HG03139 (cell line): Measurements from ENCODE around the gene SPEM3.

Experiments
- ATAC-seq: cut with Tn5 transposase; IDR thresholded peaks from one replicate; pipeline ENCODE4 v1.9.1; 2021; ENCODE audit not compliant: unreplicated experiment

SPEM3 gene

GRCh38 chr17:7419819-7420610 lies 8.6 kb upstream of the SPEM3 start, which contains the start of gene SPEM1:
SPEM1 (plus strand) TSS chr17:7420324; CDS start chr17:7420385, 61 bp downstream.
- no peak for ATAC-seq

DNA sequence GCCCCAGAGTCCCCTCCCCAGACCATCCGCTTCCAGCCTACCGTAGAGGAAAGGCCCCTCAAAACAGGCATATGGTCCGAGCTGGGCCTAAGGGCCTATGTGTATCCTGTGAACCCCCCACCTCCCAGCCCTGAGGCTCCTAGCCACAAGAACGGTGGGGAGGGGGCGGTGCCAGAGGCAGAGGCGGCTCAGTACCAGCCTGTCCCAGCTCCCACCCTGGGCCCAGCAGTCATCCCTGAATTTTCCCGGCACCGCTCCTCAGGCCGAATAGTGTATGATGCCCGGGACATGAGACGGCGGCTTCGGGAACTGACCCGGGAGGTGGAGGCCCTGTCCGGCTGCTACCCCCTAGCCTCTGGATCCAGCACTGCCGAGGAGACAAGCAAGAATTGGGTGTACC lies 7.5 kb upstream of the SPEM3 start:
- ATAC-seq = no peak

GRCh38 chr17:7423679-7424078 lies 5.0 kb upstream of the SPEM3 start:
- ATAC-seq = no peak

- no peak for ATAC-seq
Observed at GRCh38 chr17:7425316-7425715, 3.3 kb upstream of the SPEM3 start, which contains the start of gene SPEM2. SPEM2 (plus strand) TSS chr17:7425616; CDS start chr17:7425689, 73 bp downstream.

DNA sequence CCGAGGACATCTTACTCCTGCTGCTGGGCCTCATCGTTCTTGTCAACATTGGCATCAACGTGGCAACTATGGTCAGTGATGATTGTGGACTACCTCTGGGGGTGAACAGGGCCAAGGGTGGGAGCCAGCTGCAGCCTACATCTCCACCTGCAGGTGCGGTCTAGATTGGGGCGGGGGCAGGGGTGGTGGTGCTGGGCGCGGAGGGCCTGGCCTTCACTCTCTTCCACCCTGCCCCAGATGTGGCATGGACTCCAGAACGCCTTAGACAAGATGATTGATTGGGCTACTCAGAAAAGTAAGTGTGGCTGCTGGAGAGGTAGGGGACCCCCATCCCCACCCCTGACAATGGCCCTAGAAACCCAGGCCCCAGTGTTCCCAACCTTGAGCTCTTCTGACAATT lies 2.9 kb upstream of the SPEM3 start:
- ATAC-seq = no peak

GRCh38 chr17:7426203-7426863 lies 2.3 kb upstream of the SPEM3 start:
- no peak for ATAC-seq

DNA sequence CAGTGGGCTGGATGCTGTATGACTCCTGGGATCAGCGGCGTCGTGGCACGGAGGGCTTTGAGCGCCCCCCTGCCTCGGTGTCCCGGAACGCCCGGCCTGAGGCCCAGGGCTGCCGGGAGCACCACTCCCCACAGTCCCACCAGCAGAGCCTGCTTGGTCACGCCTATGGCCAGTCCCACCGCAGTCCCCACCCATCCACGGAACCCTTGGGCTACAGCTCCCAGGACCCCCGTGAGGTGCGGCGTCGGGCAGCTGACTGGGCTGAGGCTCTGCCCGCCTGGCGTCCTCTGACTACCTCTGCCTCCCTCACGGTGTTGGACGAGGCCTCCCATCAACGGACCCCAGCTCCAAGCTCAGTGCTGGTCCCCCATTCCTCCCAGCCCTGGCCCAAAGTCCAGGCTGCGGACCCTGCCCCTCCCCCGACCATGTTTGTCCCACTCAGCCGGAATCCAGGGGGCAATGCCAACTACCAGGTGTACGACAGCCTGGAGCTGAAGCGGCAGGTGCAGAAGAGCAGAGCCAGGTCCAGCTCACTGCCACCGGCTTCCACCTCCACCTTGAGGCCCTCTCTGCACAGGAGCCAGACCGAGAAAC lies 1.7 kb upstream of the SPEM3 start:
- no peak for ATAC-seq

GRCh38 chr17:7427549-7427948 lies 1.1 kb upstream of the SPEM3 start:
- ATAC-seq = no peak

GRCh38 chr17:7429722-7430121 lies 1.1 kb downstream of the SPEM3 start:
- ATAC-seq = no peak

DNA sequence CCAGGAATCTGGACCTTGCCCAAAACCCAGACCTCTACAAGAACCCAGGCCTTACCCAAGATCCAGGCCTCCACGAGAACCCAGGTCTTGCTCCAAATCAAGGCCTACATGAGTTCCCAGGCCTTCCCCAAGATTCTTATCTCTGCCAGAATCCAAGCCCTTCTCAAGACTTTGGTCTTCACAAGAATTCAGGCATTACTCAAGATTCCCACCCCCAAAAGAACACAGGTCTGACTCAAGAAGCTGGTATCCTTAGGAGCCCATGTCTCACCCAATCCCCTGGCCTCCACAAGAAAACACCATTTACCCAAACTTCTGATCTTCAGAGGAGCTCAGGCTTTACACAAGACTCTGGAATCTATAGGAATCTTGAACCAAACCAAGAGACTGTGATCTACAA lies 2.6 kb downstream of the SPEM3 start:
- ATAC-seq = no peak

DNA sequence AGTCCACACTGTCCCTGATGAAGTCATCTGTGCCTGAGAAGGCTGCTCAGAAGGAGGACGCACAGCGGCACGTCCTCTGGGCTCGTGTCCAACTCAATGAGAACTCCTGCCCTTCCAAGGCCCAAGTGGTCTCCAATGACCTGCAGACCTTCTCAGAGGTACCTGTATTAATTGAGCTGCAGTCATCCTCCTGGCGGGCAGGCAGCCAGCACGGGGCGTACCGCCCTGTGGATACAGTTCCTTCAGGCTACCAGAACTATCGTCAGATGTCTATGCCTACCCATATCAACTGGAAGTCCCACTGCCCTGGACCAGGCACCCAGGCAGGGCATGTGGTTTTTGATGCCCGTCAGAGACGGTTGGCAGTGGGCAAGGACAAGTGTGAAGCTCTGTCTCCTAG lies 3.6 kb downstream of the SPEM3 start:
- no peak for ATAC-seq

GRCh38 chr17:7435676-7436555 lies 7.3 kb downstream of the SPEM3 start:
- peak; percentile 20 for ATAC-seq

- ATAC-seq = no peak
Observed at GRCh38 chr17:7436556-7437368, 8.1 kb downstream of the SPEM3 start.

DNA sequence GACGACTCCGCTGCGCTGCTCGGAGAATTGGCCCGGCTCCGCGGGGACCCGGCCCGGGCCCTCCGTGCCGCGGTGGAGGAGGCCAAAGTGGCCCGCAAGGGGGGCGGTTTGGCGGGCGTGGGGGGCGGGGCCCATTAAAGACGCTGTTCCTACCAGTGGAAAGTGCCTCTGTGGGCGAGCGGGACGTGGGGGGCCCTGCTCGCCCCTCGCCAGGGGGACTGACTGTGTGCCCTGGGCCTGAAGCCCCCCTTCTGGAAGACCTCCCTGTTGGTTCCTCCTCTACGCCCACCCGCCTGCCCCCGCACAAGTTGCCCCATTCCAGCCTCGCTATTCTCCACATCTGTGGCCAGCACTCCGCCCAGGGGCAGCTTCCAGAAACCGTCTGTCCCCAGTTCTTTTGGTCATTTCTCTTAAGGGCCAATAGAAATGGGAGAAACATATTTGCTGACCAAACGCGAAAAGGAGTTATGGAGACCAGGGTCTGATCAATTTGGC lies 8.8 kb downstream of the SPEM3 start:
- ATAC-seq = no peak

DNA sequence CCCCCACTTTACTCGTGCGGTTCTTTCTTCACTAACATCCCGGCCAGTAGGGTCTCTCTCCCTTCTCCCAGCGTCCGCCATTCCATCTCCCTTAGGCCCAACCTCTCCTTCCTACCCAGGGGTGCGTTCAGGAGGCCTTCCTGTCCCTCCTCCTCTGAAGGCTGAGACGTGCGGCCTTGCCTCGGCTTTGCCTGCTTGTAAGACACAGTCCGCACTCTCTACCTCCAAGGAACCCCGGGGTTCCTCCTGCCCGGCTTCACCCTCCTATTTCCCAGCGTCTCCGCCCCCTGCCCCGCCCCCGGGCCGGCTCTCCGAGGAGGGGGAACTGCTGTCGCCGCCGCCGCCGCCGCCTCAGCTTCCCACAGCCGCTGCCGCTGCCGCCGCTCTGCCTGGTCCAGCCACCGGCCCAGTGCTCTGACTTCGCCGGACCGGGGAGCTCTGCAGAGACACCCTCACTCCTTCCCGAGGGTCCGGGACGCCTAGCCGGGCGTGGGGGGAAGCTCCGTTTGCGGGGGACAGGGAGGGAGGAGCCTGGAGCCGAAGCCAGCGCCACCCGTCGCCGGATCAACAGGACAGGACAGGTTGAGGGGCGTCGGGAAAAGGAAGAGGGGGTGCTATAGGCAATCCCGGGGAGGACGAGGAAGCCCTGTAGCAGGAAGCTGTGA lies 9.4 kb downstream of the SPEM3 start:
- no peak for ATAC-seq

- no peak for ATAC-seq
Observed at GRCh38 chr17:7438656-7439460, 10.2 kb downstream of the SPEM3 start.

DNA sequence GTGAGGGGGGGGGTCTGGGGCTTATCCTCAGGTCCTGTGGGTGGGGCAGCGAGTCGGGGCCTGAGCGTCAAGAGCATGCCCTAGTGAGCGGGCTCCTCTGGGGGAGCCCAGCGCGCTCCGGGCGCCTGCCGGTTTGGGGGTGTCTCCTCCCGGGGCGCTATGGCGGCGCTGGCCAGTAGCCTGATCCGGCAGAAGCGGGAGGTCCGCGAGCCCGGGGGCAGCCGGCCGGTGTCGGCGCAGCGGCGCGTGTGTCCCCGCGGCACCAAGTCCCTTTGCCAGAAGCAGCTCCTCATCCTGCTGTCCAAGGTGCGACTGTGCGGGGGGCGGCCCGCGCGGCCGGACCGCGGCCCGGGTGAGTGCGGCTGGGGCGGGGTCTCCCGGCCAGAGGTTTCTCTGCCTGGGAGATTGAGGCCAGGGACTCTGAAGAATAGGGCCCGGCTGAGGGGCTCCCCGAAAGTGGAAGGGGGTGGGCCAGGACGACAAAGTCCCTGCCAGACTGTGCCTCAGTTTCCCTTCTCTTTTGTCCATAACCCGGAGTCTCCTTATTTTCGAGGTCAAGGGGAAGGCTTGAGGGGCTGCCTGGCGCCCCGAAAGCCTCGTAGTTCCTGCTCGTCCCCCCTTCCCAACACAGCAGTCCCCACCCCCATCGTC lies 10.9 kb downstream of the SPEM3 start, which contains the start of gene FGF11:
Gene FGF11, plus strand, starts transcription at position 51 of the 651 bp plus-strand sequence. Its CDS starts 109 bp downstream, at position 160.
- no peak for ATAC-seq
